T-helper 1 cell (primary cell): ENCODE results near the gene SRGAP1.
"Not testable (repeated sequence)": the region's sequence is repeated elsewhere in the genome, so short reads cannot be mapped to it uniquely, and the experiment has no call there.

Experiments
- DNase-seq, 5 donors: peaks; one replicate each; pipeline ENCODE4 v3.0.0-alpha.2; 2012 to 2020

The SRGAP1 gene

DNA sequence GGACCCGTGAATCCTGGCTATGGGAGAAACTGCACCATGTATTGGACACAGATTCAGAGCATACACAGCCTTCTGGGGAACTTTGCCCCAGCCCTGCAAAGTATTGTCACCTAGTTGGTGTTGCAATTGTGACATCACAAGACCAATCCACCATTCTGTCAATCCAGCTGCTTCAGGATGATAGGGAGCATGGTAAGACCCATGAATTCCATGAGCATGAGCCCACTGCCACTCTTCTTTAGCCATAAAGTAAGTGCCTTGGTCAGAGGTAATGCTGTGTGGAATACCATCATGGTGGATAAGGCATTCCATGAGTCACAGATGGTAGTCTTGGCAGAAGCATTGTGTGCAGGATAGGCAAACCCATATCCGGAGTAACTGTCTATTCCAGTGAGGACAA lies 286.0 kb downstream of the SRGAP1 start:
- not testable (repeated sequence) for DNase-seq

DNA sequence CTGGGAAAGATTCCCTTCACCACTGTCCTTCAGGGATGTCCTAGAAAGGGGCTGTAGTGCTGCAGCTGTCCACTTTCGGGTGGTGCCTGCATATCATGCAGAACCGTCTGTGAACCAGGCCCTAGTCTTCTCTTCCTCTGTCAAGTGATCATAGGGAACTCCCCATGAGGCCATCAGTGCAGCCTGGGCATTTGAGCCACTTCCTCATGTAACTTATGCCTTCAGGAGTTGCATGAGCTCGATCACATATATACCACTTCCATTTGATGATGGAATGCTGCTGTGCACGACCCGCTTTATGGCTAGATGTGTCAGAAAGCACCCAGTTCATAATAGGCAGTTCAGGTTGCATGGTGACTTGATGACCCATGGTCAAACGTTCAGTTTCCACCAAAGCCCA lies 287.0 kb downstream of the SRGAP1 start:
- not testable (repeated sequence) for DNase-seq

DNA sequence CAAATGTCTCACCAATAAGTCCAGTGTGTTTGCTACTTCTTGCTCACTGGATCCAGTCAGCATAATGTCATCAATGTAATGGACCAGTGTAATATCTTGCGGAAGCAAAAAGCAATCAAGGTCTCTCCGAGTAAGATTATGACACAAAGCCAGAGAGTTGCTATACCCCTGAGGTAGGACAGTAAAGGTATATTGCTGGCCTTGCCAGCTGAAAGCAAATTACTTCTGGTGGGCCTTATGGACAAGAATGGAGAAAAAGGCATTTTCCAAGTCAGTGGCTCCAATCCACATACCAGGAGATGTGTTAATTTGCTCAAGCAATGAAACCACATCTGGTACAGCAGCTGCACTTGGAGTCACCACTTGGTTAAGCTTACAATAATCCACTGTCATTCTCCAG lies 288.2 kb downstream of the SRGAP1 start:
- DNase-seq, result not testable (repeated sequence)

GRCh38 chr12:64137117-64137516 lies 292.6 kb downstream of the SRGAP1 start:
- no peak for DNase-seq

DNA sequence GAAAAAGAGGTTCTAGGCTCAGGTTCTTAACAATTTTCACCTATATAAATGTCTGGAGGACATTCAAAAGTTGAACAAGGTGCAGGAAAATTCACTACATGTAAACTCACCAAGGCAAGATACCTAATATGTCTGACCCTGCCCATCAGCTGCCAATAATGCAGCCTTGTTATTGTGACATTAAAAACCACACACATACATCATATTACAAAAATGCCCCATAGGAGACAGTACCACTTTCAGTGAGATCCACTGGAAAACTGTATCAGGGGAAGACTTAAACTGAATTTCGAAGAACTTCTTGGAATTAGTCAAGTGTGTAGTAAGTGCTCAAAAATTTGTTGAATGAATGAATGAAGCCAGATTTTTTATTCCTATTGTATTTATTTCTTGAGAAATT lies 294.5 kb downstream of the SRGAP1 start:
- DNase-seq, result no peak

GRCh38 chr12:64142382-64142781 lies 297.9 kb downstream of the SRGAP1 start:
- DNase-seq, result no peak

GRCh38 chr12:64142784-64143183 lies 298.3 kb downstream of the SRGAP1 start:
- DNase-seq, result no peak

DNA sequence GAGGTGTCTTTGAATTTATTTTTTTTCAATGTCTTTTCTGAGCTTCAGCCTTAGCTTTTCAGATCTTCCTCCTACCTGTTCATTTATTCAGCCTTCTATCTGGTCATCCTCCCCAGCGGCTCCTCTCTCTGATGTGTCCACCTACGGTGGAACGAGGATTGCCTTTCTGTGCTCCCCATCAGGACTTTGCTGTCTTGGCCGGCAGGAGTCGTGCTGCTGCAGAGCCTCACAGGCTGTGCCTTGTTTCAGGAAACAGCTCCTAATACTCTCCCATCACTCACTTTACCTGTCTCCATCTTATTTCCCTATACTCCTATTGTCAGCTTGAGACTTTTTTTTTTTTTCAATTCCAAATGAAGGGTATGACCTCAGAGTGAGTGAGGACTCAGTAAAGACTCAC lies 300.7 kb downstream of the SRGAP1 start:
- no peak for DNase-seq

DNA sequence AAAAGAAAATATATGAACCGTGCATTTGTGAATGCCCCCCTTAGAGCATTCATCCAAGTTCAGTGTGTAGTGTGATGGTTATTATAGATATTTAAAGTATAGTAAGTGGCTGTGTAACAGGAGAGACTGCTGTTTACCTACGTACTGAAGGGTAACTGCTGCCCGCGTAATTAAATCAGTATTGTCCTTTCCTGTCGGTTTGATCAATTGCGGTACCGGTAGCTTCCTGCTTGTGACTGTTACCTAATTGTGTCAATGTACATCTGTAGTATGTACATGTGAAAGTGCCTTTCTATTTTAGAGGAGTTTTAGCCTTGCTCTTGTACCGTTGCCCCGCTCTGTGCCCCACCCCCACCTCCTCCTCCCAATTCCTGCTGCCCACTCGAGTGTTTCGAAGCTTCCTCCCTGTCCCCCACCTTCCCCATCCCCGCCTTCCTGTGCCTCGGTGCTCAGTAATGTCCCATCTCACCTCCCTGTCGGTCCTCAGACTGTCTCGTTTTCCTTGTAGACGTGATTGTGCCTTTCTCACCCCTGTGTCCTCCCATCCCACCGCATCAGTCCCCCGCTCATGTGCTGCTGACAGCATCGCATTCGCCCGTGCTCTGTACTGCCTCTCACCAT lies 302.6 kb downstream of the SRGAP1 start:
- DNase-seq, result no peak

DNA sequence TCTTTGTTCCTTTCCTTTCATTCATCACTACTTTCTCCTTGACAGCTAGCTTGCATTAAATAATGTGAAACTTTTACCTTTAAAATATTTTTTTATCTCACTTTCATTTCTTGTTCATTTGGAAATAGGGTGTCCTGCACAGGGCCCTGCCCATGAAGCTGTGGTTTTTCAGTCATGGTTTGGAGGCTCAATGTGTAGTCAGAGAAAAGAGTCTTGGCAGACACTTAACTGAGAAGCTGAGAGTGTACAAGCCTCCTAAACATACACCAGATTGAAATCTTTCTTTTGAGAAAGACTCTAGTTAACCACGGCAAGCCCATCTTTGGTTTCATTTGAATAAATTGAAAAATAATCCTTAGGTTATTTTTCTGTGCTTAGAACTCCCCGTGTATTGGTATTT lies 303.4 kb downstream of the SRGAP1 start:
- no peak for DNase-seq

GRCh38 chr12:64154677-64155076 lies 310.2 kb downstream of the SRGAP1 start:
- DNase-seq, result no peak

GRCh38 chr12:64157110-64157509 lies 312.6 kb downstream of the SRGAP1 start:
- DNase-seq, result no peak

DNA sequence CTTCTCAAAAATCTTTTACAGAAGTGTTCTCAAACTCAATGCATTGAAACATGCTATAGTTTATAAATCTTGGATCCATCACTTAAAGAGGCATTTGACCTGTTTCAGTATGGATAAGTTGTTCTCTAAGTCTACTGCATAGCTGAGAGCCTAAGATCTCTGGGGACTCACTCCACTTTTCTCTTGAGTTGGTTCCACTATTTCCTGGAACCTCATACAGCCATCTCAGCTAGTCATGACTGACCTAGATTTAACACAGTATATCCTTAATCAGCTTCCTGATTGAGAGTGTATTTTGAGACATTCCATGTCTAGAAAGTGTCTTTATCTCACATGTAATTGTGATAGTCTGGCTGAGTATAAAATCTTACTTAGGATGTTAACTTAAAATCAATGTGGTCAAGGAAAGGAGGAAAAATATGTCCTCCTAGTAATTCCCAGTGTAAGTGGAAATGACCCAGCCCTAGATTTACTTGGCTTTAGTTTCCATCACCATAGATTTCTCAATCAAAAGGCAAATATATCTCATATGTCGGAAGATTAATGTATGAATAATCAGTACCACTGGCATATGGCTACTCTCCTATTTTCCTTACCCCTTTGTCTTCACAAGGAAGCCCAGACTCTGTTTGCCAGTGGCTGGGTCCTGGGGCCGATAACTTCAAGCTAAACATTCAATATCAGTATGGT lies 315.7 kb downstream of the SRGAP1 start:
- no peak for DNase-seq

GRCh38 chr12:64160711-64161060 lies 316.2 kb downstream of the SRGAP1 start:
- DNase-seq, result no peak

DNA sequence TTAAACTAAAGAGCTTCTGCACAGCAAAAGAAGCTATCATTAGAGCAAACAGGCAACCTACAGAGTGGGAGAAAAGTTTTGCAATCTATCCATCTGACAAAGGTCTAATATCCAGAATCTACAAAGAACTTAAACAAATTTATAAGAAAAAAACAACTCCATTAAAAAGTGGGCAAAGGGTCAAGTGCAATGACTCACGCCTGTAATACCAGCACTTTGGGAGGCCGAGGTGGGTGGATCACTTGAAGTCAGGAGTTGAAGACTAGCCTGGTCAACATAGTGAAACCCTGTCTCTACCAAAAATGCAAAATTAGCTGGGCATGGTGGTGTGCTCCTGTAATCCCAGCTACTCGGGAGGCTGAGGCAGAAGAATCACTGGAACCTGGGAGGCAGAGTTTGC lies 322.1 kb downstream of the SRGAP1 start:
- DNase-seq, result not testable (repeated sequence)

GRCh38 chr12:64167041-64167440 lies 322.5 kb downstream of the SRGAP1 start:
- not testable (repeated sequence) for DNase-seq

DNA sequence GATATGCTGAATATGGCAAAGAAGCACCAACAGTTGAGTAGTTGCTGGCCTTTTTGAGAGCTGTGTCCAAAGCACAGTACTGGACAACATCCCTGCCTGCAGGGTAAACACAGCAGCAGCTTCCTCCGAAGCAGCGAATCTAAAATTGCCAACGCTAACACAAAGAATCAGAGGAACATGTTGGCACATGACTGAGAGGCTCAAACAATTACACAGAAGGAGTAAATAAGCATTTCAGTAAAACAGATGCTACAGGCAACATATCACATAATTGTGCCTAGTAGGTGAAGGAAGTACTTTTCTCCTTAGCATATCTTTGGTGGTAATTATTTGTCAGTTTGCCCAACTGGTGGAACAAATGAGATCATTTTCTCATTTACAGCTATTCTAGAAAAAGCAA lies 325.5 kb downstream of the SRGAP1 start:
- no peak for DNase-seq

- DNase-seq, result no peak
Observed at GRCh38 chr12:64170730-64171129, 326.2 kb downstream of the SRGAP1 start.

- no peak for DNase-seq
Observed at GRCh38 chr12:64171715-64172114, 327.2 kb downstream of the SRGAP1 start.

DNA sequence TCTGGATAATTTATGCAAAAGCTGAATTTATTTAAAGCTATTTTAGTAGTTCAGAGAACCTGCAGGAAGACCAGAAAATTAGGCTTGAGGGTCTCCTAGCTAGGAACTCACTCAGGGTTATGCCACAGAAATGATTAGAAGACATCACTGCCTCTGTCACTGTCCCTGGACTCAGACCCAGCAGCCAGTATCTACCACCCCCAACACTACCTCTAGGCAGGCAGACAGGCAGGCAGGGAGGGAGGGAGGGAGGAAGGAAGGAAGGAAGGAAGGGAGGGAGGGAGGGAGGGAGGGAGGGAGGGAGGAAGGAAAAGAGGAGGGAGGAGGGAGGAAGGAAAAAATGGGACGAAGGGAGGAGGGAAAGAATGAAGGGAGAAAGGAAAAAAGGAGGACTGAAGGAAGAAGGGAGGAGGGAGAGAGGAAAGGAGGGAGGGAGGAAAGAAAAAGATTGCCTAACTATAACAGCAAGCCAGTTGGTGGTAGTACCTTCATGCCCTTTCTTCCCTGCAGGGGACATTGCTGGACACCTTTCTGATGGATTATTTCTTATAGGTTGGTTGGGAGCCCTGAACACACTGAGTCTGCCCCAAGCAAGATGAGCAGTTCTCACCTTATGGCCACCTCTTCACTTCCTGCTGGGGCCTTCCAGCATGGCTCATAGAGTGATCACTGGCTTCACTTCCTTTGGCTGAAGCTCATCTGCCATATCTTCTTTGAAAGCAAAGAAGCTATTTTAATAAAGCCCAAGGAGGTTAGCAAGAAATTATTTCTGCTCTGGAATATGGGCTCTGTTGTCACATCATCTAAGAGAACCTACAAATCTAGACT lies 327.9 kb downstream of the SRGAP1 start:
- DNase-seq, result no peak

DNA sequence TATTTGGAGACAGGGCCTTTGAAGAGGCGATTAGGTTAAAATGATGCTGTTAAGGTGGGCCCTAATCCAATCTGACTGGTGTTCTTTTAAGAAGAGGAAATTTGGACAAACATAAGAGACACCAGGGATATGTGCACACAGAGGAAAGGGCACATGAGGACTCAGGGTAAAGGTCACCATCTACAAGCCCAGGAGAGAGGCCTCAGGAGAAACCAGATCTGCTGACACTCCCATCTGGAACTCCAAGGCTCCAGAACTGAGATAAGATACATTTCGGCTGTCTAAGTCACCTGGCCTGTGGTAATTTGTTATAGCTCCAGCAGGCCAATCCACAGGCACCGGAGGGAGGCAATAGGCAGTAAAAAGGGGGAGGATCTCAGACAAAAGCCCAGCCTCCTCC lies 329.0 kb downstream of the SRGAP1 start:
- no peak for DNase-seq

- no peak for DNase-seq
Observed at GRCh38 chr12:64175254-64175945, 330.9 kb downstream of the SRGAP1 start.

DNA sequence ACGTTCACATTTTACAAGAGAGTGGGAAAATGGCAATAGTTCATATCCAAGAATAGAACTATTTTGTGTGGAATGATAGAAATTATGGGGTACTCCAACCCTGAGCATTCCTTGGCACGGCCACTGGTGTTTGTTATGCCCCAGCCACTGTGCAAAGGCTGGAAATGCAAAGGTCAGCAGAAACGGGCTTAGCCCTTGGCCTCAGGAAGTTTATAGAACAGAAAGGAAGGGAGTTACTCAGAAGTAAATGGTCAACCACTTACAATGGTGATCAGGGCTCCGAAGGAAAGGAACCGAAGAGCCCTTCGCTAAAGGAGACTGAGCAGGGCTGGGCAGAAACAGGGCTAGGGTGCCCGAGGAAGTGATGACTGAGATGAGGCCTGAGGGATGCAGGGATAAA lies 332.5 kb downstream of the SRGAP1 start:
- no peak for DNase-seq
